Dedifferentiated amniotic fluid mesenchymal stem cell (primary cell): ENCODE data around the gene MAP4K2.

Experiments
- DNase-seq: peaks from one replicate; pipeline ENCODE4 v3.0.0-alpha.2; 2016; ENCODE audit errors: extremely low spot score

MAP4K2 gene

GRCh38 chr11:64813826-64814225 is 10.8 kb upstream of the MAP4K2 start:
- DNase-seq: no peak

- peak; percentile 14 for DNase-seq
These were observed 7.9 kb upstream of the MAP4K2 start for GRCh38 chr11:64810891-64811272.

- peak; percentile 91 for DNase-seq
These were observed 7.4 kb upstream of the MAP4K2 start, which contains the start of gene MEN1 for GRCh38 chr11:64810271-64810890. Gene MEN1 (minus strand): TSS chr11:64810551. CDS start chr11:64810109, 442 bp downstream.

GRCh38 chr11:64809781-64810241 is 6.8 kb upstream of the MAP4K2 start:
- no peak for DNase-seq

GRCh38 chr11:64805481-64805880 is 2.5 kb upstream of the MAP4K2 start:
- DNase-seq: no peak

- no peak for DNase-seq
These were observed 1.6 kb upstream of the MAP4K2 start for GRCh38 chr11:64804346-64805210.

GRCh38 chr11:64803846-64804345 is 882 bp upstream of the MAP4K2 start:
- no peak for DNase-seq

GRCh38 chr11:64802370-64803157 is 450 bp downstream of the MAP4K2 start:
- DNase-seq: no peak

GRCh38 chr11:64801561-64802369 is 1.2 kb downstream of the MAP4K2 start:
- DNase-seq: no peak

GRCh38 chr11:64801158-64801464 is 1.9 kb downstream of the MAP4K2 start:
- DNase-seq: no peak

GRCh38 chr11:64800303-64801157 is 2.5 kb downstream of the MAP4K2 start:
- no peak for DNase-seq

- no peak for DNase-seq
These were observed 3.3 kb downstream of the MAP4K2 start for GRCh38 chr11:64799623-64800302.

- no peak for DNase-seq
These were observed 3.8 kb downstream of the MAP4K2 start for GRCh38 chr11:64799256-64799622.

GRCh38 chr11:64796757-64797541 is 6.1 kb downstream of the MAP4K2 start:
- no peak for DNase-seq

- no peak for DNase-seq
These were observed 6.8 kb downstream of the MAP4K2 start for GRCh38 chr11:64796047-64796756.

GRCh38 chr11:64794526-64794925 is 8.5 kb downstream of the MAP4K2 start:
- no peak for DNase-seq

GRCh38 chr11:64793271-64794160 is 9.5 kb downstream of the MAP4K2 start:
- DNase-seq: no peak
